Cardiac fibroblast (primary cell): ENCODE results near the gene THTPA.

Source experiments
- DNase-seq, 2 donors: peaks; one replicate each; pipeline versions ENCODE4 v3.0.0 to v3.0.0-alpha.2; 2010; ENCODE audit warnings: low read depth in 2 of 2
- H3K4me3 ChIP-seq, 2 donors: replicated peaks in 1 of 2; 1 replicate in 1 of 2; 2 replicates in 1 of 2; pipeline ENCODE4 v1.5.1; 2011; ENCODE audit warnings: low read depth in 2 of 2, low read length in 2 of 2, mild to moderate bottlenecking in 2 of 2, moderate library complexity in 1 of 2
- TF ChIP-seq, protein P1 (sequence below): IDR thresholded peaks from one replicate; pipeline ENCODE4 v1.5.1; 2011; ENCODE audit warnings: low read depth, mild to moderate bottlenecking, low read length, inconsistent platforms

THTPA gene

DNA sequence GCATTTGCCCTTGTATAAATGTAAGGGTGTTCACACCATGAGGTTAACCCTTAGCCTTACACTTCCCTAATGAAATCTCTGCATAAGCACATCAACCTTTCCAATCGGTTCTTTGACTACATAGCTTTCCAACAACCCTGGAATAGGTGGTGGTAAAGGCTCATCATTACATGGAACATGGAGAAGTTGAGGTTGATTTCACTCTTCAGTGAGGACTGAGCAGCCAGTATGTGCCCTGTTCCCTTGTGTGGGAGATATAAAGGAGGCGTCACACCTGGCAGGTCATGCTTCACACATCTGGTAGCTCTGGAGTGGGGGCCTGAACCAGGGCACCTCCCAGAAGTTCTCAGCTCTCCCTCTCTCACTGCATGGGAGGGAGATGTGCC is 44.2 kb downstream of the THTPA start:
- no peak for DNase-seq
- TF ChIP-seq, protein P1, sequence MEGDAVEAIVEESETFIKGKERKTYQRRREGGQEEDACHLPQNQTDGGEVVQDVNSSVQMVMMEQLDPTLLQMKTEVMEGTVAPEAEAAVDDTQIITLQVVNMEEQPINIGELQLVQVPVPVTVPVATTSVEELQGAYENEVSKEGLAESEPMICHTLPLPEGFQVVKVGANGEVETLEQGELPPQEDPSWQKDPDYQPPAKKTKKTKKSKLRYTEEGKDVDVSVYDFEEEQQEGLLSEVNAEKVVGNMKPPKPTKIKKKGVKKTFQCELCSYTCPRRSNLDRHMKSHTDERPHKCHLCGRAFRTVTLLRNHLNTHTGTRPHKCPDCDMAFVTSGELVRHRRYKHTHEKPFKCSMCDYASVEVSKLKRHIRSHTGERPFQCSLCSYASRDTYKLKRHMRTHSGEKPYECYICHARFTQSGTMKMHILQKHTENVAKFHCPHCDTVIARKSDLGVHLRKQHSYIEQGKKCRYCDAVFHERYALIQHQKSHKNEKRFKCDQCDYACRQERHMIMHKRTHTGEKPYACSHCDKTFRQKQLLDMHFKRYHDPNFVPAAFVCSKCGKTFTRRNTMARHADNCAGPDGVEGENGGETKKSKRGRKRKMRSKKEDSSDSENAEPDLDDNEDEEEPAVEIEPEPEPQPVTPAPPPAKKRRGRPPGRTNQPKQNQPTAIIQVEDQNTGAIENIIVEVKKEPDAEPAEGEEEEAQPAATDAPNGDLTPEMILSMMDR: no peak
- no peak overlapping the region for H3K4me3 ChIP-seq

DNA sequence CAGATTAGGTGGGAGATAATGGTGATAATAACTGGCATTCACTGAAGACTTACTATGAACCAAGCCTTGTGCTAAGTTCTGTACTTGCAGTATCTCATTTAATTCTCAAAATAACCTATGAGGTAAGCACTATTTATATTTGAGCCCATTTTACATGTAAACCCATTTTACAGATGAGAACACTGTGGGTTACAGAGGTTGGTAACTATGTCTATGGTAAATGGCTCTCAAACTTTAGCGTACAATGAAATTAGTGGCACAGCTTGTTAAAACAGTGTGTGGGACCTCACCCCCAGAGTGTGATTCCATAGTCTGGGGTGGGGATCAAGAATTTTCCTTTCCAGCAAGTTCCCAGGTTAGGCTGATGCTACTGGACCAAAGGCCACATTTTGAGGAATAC is 44.7 kb downstream of the THTPA start:
- H3K4me3 ChIP-seq: no peak overlapping the region
- no peak for DNase-seq
- TF ChIP-seq, protein P1: no peak

DNA sequence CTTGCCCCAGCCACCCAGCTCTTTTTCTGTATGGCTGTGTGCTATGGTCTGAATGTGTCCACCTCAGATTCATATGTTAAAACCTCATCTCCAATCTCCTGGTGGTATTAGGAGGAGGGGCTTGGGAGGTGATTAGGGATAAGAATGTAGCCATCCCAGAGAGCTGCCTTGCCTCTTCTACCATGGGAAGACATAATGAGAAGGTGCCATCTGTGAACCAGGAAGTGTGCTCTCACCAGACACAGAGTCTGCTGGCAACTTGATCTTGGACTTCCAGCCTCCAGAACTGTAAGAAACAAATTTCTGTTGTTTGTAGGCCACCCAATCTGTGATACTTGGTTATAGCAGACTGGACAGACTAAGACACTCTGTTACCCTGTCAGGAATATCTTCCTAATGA is 45.4 kb downstream of the THTPA start:
- no peak overlapping the region for H3K4me3 ChIP-seq
- TF ChIP-seq, protein P1: no peak
- no peak for DNase-seq

GRCh38 chr14:23601845-23602180 is 45.7 kb downstream of the THTPA start:
- TF ChIP-seq, protein P1: no peak
- no peak for DNase-seq
- H3K4me3 ChIP-seq: no peak overlapping the region

DNA sequence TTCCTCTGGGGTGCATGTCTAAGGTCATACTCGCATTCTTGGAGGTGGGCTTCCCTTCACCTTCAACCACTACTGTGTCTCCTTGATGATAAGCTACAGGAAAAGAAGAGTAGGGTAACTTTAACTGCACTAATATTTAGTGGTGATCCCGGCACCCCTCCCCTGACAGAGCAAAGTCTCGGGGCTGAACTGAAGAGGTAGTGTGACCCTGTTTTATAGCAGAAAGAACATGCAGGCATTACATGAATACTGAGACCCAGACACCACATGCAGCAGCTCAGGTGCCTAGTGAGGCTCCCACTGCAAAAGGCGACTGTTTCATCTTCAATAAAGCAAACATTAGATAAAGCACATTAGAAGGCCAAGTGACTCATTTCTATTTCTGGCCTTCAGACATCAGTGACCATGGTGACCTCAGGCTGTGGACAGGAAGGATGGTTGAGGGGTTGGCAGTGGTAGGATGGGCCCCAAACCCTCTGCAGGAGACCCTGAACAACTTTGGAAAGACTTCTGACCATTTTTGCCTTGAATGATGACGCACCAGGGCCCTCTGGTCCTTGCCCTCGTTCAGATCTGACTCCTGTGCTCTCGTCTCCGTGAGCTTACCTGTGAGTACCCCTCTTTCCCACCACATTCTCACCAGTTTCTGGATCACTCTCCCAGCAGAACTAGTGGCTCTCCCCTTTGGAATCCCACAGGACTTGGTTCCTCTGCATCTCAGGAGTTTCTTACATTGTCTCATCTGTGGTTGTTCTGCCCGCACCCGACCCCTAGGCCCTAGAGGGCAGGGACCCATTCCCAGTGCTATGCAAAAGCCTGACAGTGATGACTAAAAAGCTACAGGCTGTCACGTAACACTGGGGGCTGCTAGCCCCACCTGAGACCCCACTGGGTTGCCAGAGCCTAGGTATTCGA is 46.4 kb downstream of the THTPA start:
- no peak overlapping the region for H3K4me3 ChIP-seq
- no peak for DNase-seq
- TF ChIP-seq, protein P1: no peak

- TF ChIP-seq, protein P1: no peak
- H3K4me3 ChIP-seq: no peak overlapping the region
- no peak for DNase-seq
Observed at GRCh38 chr14:23603103-23603502, 47.0 kb downstream of the THTPA start.
